ENCODE data around the gene ARHGAP19.
A peak's percentile ranks its signal among the peaks of the same experiment; 100 is the strongest.
"Not testable (repeated sequence)": the region's sequence is repeated elsewhere in the genome, so short reads cannot be mapped to it uniquely, and the experiment has no call there.

ARHGAP19 gene

DNA sequence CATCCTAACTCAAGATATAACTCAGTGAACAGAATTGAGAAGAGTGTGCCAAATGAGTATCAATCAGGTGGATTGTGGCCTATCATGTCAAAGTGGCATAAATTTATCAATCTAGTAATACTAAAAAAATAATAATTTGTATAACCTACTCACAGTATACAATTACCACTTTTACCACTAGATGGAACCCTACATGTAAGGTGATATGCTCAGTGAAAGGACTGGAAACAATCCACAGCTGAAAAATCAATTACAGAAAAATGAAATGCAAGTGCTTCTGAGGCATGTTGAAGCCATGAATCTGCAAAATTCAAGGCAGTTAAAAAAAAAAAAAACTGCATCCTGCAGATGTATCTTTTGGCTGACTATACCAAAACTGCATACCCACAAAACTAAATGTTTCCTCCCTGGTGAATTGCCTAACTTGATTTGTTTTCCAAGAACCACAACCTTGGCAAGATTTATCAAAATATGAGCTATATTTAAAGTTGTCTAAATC lies 13.9 kb downstream of the ARHGAP19 start:
- no peaks in the 10 kb centered on the region for H3K36me3 Mint-ChIP-seq (ENCODE audit: low read depth)
- H3K4me3 Mint-ChIP-seq, result no peak overlapping the region
- no peaks in the 10 kb centered on the region for H3K9me3 Mint-ChIP-seq
- no peaks in the 10 kb centered on the region for H3K27me3 Mint-ChIP-seq
- peaks cover 22% of the 10 kb centered on the region for H3K4me1 Mint-ChIP-seq (ENCODE audit: low read depth)
- no peak for DNase-seq
- H3K27ac Mint-ChIP-seq, result no peak overlapping the region

DNA sequence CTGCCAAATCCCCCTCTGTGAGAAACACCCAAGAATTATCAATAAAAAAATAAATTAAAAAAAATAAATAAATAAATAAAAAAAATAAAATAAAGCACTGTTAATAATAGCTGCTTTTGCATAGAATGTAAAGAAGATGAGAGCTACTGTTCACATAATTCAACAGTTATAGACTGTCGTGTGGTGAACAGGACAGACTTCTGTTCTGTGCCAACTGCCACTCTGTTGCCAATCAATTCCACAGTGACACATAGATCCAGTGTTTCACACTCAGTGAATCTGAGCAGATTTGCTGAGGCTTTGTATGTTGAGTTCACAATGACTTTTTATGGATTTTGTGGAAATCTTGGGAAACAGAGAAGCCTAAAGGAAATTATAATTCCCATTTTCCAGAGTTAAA lies 14.9 kb downstream of the ARHGAP19 start:
- peaks cover 22% of the 10 kb centered on the region for H3K4me1 Mint-ChIP-seq (ENCODE audit: low read depth)
- H3K27ac Mint-ChIP-seq, result no peak overlapping the region
- no peaks in the 10 kb centered on the region for H3K36me3 Mint-ChIP-seq (ENCODE audit: low read depth)
- no peak overlapping the region for H3K4me3 Mint-ChIP-seq
- no peaks in the 10 kb centered on the region for H3K27me3 Mint-ChIP-seq
- DNase-seq, result no peak
- no peaks in the 10 kb centered on the region for H3K9me3 Mint-ChIP-seq

DNA sequence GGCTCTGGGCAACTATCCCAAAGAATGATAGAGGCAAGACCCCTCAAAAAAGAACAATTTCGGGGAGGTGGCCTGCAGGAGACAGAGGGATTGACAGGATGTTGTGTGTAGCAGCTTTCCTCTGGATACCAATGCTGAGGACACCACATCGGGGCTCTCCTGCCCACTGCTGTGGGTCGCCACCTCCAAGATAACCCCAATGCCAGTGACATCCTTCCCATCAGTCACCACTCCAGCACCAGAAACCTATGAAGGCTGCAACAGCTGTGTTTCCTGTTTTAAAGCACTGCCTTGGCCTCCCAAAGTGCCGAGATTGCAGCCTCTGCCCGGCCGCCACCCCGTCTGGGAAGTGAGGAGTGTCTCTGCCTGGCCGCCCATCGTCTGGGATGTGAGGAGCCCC lies 17.6 kb downstream of the ARHGAP19 start:
- H3K36me3 Mint-ChIP-seq (ENCODE audit: low read depth), result no peaks in the 10 kb centered on the region
- no peak for DNase-seq
- no peaks in the 10 kb centered on the region for H3K9me3 Mint-ChIP-seq
- no peak overlapping the region for H3K4me3 Mint-ChIP-seq
- no peak overlapping the region for H3K27ac Mint-ChIP-seq
- H3K27me3 Mint-ChIP-seq, result no peaks in the 10 kb centered on the region
- H3K4me1 Mint-ChIP-seq (ENCODE audit: low read depth), result peaks cover 6% of the 10 kb centered on the region

DNA sequence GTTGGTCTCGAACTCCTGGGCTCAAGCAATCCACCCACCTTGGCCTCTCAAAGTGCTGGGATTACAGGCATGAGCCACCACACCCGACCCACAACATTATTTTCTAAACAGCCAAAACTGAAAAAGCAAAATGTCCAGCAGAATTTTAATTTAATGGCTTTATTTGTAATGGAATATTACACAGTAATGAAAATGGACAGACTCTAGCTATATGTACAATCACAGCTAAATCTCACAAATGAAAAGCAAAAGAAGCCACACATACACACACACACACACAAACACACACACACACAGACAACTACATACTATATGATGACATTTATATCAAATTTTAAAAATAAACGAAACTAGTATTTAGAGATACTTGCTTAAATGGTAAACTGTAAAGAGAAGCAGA lies 18.7 kb downstream of the ARHGAP19 start:
- DNase-seq, result no peak
- Mint-ChIP-seq H3K4me1 (ENCODE audit: low read depth) (peaks cover 4% of the 10 kb centered on the region), H3K36me3 (ENCODE audit: low read depth) (no peaks in the 10 kb centered on the region), H3K4me3 (no peak overlapping the region), H3K27ac (no peak overlapping the region), H3K27me3 (no peaks in the 10 kb centered on the region), H3K9me3 (no peaks in the 10 kb centered on the region)

DNA sequence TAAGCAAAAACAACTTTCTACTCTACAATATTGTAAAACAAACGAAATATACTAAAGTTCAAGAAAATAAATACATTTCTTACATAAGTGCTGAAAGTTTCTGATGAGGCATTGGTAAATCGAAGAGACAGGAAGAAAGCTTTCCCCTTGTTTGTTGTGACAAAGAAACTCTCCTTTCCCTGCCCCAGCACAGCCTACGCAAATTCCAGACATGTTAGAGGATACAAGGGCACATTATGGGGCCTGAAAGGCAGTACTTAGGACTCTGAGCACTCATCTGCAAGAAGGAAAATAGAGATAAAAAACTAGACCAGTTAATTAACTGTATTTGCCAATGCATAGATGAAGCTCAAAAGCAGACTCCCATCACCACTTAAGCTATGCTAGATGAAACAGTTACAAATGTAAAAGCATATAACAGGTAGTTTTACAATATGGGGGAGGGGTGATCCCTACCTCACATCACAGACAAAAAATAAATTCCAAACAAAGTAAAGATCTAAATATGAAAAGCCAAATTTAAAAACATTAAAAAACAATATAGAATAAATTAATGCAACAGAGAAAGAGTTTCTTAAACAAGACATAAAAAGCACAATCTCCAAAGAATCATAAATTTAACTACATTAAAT lies 21.8 kb downstream of the ARHGAP19 start:
- Mint-ChIP-seq H3K27me3 (no peaks in the 10 kb centered on the region), H3K4me3 (no peak overlapping the region), H3K9me3 (no peaks in the 10 kb centered on the region), H3K36me3 (ENCODE audit: low read depth) (peaks cover 4% of the 10 kb centered on the region), H3K27ac (no peak overlapping the region), H3K4me1 (ENCODE audit: low read depth) (peaks cover 2% of the 10 kb centered on the region)
- no peak for DNase-seq

DNA sequence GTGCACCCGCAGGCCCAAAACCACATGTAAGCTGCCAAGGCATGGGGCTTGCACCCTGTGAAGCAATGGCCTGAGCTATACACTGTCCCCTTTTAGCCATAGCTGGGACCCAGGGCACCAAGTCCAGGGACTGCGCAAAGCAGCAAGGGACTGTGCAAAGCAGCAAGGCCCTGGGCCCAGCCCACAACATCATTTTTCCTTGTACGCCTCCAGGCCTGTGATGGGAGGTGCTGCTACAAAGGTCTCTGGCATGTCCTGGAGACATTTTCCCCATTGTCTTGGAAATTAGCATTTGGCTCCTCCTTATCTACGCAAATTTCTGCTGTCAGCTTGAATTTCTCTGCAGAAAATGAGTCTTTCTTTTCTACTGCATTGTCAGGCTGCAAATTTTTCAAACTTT lies 24.8 kb downstream of the ARHGAP19 start:
- H3K36me3 Mint-ChIP-seq (ENCODE audit: low read depth), result peaks cover 23% of the 10 kb centered on the region
- H3K27me3 Mint-ChIP-seq, result no peaks in the 10 kb centered on the region
- H3K4me1 Mint-ChIP-seq (ENCODE audit: low read depth), result peaks cover 2% of the 10 kb centered on the region
- DNase-seq, result no peak
- no peak overlapping the region for H3K27ac Mint-ChIP-seq
- H3K4me3 Mint-ChIP-seq, result no peak overlapping the region
- no peaks in the 10 kb centered on the region for H3K9me3 Mint-ChIP-seq

DNA sequence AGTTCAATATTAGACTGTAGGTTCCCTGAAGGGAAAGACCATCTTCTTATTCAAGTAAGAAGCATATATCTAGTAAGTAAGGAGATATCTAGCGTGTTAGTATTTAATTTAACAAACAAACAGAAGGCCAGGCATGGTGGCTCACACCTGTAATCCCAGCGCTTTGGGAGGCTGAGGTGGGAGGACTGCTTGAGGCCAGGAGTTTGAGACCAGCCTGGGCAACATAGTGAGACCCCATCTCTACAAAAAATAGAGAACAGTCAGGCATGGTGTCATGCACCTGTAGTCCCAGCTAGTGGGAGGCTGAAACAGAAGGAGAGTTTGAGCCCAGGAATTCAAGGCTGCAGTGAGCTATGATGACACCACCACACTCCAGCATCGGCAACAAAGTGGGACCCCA lies 27.3 kb downstream of the ARHGAP19 start:
- peaks cover 28% of the 10 kb centered on the region for H3K36me3 Mint-ChIP-seq (ENCODE audit: low read depth)
- not testable (repeated sequence) for DNase-seq; H3K4me3 Mint-ChIP-seq; H3K27ac Mint-ChIP-seq; H3K9me3 Mint-ChIP-seq; H3K27me3 Mint-ChIP-seq; H3K4me1 Mint-ChIP-seq (ENCODE audit: low read depth)

DNA sequence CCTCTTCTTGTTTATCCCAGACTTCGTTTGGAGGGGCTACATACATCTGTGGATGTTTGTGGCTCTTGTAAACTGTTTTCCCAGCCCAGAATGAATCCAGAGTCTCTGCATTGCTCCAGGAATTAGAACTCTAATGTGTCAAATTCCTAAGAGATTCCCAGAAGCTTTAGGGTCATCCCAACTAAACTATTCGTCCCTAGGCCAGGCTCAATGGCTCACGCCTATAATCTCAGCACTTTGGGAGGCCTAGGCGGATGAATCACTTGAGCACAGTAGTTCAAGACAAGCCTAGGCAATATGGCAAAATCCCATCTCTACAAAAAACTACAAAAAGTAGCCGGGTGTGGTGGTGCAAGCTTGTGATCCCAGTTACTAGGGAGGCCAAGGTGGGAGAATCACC lies 28.5 kb downstream of the ARHGAP19 start:
- Mint-ChIP-seq H3K4me1 (ENCODE audit: low read depth) (no peaks in the 10 kb centered on the region), H3K9me3 (no peaks in the 10 kb centered on the region), H3K27ac (no peak overlapping the region), H3K27me3 (no peaks in the 10 kb centered on the region), H3K4me3 (no peak overlapping the region), H3K36me3 (ENCODE audit: low read depth) (peaks cover 34% of the 10 kb centered on the region)
- DNase-seq, result no peak

DNA sequence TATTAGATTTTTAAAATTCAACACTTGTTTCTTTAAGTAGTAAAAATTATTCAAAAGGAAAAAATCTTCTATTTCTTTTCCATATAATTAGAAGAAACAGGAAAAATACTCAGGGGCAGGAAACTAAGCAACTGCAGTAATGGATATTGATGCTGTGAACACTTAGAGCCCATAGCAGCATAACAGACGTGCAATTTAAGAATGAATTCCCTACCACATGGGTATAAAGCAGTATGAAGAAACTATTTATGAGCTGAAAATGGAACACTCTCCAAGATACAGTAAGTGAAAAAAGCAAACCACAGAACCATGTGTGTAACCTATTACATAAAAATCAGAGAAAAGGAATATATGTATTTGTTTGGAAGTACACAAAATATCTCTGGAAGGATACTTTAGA lies 30.8 kb downstream of the ARHGAP19 start:
- no peak overlapping the region for H3K4me3 Mint-ChIP-seq
- DNase-seq, result no peak
- H3K9me3 Mint-ChIP-seq, result no peaks in the 10 kb centered on the region
- H3K36me3 Mint-ChIP-seq (ENCODE audit: low read depth), result peaks cover 45% of the 10 kb centered on the region
- H3K4me1 Mint-ChIP-seq (ENCODE audit: low read depth), result no peaks in the 10 kb centered on the region
- H3K27me3 Mint-ChIP-seq, result no peaks in the 10 kb centered on the region
- no peak overlapping the region for H3K27ac Mint-ChIP-seq

DNA sequence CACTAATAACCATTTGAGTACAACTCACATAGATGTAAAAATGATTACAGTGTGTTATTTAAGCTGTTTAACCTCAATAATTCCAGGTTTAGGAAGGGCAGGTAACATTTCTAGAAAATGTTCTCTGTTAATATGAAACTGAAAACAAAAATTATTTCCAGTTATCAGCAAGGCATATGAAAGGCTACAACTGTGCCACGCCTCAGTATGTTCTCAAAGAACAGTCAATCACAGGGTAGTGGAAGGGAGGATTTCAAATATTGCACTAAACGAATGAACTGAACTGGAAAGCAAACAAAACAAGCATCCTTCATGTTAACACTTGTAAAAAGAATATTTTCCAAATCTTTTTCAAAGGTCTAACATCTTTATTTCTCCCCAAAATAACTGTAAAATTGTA lies 31.3 kb downstream of the ARHGAP19 start:
- DNase-seq, result no peak
- Mint-ChIP-seq H3K4me3 (no peak overlapping the region), H3K27me3 (no peaks in the 10 kb centered on the region), H3K9me3 (no peaks in the 10 kb centered on the region), H3K36me3 (ENCODE audit: low read depth) (peaks cover 50% of the 10 kb centered on the region), H3K4me1 (ENCODE audit: low read depth) (peaks cover 1% of the 10 kb centered on the region), H3K27ac (no peak overlapping the region)

DNA sequence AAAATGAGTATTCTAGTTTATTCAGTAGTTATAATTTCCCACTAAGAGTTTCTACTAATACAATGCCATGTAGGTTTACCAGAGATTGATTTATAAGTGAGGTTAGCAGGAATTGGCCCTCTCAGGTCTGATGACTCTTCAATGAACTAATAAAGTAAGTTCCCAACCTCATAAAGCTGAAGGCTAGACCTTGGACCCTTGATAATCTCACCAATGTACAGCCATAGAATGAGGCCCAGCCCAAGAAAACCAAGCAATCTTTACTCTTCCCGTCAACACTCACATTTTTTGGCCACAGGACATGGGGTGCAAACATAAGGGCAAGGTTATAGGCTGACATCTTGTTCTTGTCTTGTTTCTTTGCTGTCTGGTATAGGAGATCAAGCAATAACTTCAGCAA lies 33.3 kb downstream of the ARHGAP19 start:
- no peak for DNase-seq
- Mint-ChIP-seq H3K27ac (no peak overlapping the region), H3K4me3 (no peak overlapping the region), H3K4me1 (ENCODE audit: low read depth) (peaks cover 6% of the 10 kb centered on the region), H3K27me3 (no peaks in the 10 kb centered on the region), H3K36me3 (ENCODE audit: low read depth) (peaks cover 56% of the 10 kb centered on the region), H3K9me3 (no peaks in the 10 kb centered on the region)

DNA sequence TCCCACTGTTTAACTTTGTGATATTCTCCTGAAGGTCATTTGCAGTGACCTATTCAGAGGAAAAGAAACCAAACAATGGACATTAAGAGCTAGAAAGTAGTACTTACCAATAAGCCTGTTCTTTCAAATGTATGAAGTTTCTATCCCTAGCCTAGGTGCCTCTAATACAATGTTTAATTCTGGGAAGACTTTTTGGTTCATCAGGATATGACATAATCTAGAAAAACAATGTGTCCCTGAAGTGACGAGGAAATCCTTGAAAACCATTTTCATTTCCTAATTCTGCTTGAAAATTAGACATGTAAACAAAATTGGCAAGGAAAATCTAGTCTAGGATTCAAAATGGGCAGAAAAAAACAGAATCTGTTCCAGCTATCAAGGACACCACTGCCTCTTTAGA lies 36.1 kb downstream of the ARHGAP19 start:
- H3K36me3 Mint-ChIP-seq (ENCODE audit: low read depth), result peaks cover 58% of the 10 kb centered on the region
- no peak overlapping the region for H3K4me3 Mint-ChIP-seq
- DNase-seq, result no peak
- H3K27me3 Mint-ChIP-seq, result no peaks in the 10 kb centered on the region
- peaks cover 6% of the 10 kb centered on the region for H3K4me1 Mint-ChIP-seq (ENCODE audit: low read depth)
- H3K27ac Mint-ChIP-seq, result peak overlapping the region; percentile 69
- H3K9me3 Mint-ChIP-seq, result no peaks in the 10 kb centered on the region

DNA sequence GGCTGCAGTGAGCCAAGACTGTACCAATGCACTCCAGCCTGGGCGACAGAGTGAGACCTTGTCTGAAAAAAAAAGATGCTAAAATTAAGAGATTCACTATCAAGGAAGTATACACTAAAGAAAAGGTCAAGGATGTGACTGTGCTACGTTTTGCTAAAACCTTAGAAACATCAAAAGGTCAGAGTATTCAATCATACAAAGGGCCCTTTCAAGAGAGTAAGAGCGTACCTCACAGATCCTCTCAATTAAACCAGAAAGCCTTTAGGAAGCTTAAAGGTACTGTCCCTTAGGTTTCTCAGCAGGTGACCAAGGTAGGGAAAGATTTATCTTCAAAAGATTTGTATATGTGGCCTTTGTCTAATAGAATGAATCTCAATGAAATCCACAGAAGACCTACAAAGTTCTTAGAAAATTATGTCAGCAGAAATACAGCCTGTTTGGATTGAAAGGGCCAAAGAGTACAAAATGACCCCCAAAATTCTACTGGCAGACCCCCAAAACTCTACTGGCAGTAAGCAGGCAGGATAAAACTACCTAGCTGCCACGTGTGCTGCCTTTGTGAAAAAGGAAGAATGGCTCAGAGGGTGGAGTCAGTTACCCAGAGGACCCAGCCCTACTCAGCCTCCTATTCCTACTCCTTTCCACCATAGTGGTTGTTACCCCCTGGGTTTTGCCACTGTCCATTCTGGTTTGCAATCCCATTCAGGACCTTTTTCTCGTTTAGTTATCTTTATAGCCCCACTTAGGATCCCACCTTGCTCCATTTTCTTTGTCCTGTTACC lies 36.7 kb downstream of the ARHGAP19 start:
- Mint-ChIP-seq H3K36me3 (ENCODE audit: low read depth) (peaks cover 58% of the 10 kb centered on the region), H3K4me1 (ENCODE audit: low read depth) (peaks cover 6% of the 10 kb centered on the region), H3K9me3 (no peaks in the 10 kb centered on the region), H3K4me3 (no peak overlapping the region), H3K27me3 (no peaks in the 10 kb centered on the region), H3K27ac (peak overlapping the region; percentile 69)
- no peak for DNase-seq

DNA sequence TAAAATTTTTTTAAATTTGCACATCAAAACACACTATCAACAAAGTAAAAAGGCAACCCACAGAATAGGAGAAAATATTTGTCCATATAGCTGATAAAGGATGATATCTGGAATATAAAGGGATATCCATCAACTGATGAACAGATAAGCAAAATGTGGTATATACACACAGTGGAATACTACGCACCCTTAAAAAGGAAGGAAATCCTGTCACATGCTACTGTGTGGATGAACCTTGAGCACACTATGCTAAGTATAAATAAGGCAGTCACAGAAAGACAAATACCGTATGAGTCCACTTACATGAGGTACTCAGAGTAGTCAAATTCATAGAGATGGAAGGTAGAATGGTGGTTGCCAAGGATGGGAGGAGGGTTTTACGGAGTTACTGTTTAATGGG lies 37.7 kb downstream of the ARHGAP19 start:
- no peaks in the 10 kb centered on the region for H3K9me3 Mint-ChIP-seq
- no peaks in the 10 kb centered on the region for H3K27me3 Mint-ChIP-seq
- H3K4me1 Mint-ChIP-seq (ENCODE audit: low read depth), result peaks cover 6% of the 10 kb centered on the region
- no peak overlapping the region for H3K4me3 Mint-ChIP-seq
- H3K27ac Mint-ChIP-seq, result no peak overlapping the region
- peaks cover 61% of the 10 kb centered on the region for H3K36me3 Mint-ChIP-seq (ENCODE audit: low read depth)
- DNase-seq, result no peak

DNA sequence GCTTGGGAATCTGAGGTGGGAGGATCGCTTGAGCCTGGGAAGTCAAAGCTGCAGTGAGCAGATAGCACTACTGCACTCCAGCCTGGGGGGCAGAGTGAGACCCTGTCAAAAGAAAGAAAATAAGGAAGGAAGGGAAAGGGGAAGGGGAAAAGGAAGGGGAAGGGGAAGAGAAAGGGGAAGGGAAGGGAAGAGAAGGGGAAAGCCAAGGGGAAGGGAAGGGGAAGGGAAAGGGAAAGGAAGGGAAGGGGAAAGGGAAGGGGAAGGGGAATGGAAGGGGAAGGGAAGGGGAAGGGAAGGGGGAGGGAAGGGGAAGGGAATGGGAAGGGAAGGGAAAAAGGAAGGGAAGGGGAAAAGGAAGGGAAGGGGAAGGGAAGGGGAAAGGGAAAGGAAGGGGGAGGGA lies 41.5 kb downstream of the ARHGAP19 start:
- no peak overlapping the region for H3K4me3 Mint-ChIP-seq

More for the DNA sequence above, 41.5 kb downstream of the ARHGAP19 start:
- Mint-ChIP-seq H3K36me3 (ENCODE audit: low read depth) (peaks cover 54% of the 10 kb centered on the region), H3K4me1 (ENCODE audit: low read depth) (peaks cover 2% of the 10 kb centered on the region), H3K27me3 (no peaks in the 10 kb centered on the region), H3K27ac (no peak overlapping the region), H3K9me3 (no peaks in the 10 kb centered on the region)
- no peak for DNase-seq

Measured in activated T-cell treated with anti-CD3 and anti-CD28 coated beads, Interleukin-2, amount 50 U/mL, for 24 hours (primary cell).